Suprapubic skin (tissue), 4 donors: ENCODE data around the gene FSIP1. TPM values are rescaled to one million over a fixed set of nuclear protein-coding genes. Genes with fewer than 3 reads are reported as not detected.
A peak's percentile ranks its signal among the peaks of the same experiment; 100 is the strongest.

Experiments used
- DNase-seq, 2 donors: peaks; one replicate each; pipeline ENCODE4 v3.0.0-alpha.2; 2019; ENCODE audit warnings: low spot score in 2 of 2
- H3K27ac ChIP-seq: fragments of 200-600 bp; sonication (generic); one replicate; pipeline ENCODE4 v1.5.1; 2019
- H3K27me3 ChIP-seq: fragments of 200-600 bp; sonication (generic); one replicate; pipeline ENCODE4 v1.5.1; 2019
- H3K36me3 ChIP-seq: fragments of 200-600 bp; sonication (generic); one replicate; pipeline ENCODE4 v1.5.1; 2019
- H3K4me1 ChIP-seq: fragments of 200-600 bp; sonication (generic); one replicate; pipeline ENCODE4 v1.5.1; 2019
- H3K4me3 ChIP-seq: fragments of 200-600 bp; sonication (generic); one replicate; pipeline ENCODE4 v1.5.1; 2019; ENCODE audit warnings: mild to moderate bottlenecking
- H3K9me3 ChIP-seq: fragments of 200-600 bp; sonication (generic); one replicate; pipeline ENCODE4 v1.5.1; 2019
- EP300 ChIP-seq: sonication (generic); formaldehyde crosslinking; IDR thresholded peaks from one replicate; pipeline ENCODE4 v1.6.1; 2017; ENCODE audit warnings: antibody characterized with exemption
- POLR2A ChIP-seq, 2 donors: fragments of 450-650 bp; IDR thresholded peaks; one replicate each; pipeline ENCODE4 v1.6.1; 2017; ENCODE audit warnings: antibody characterized with exemption in 2 of 2, mild to moderate bottlenecking in 2 of 2, moderate library complexity in 2 of 2
- POLR2AphosphoS5 ChIP-seq, 3 donors: sonication (generic); formaldehyde crosslinking; IDR thresholded peaks; one replicate each; pipeline ENCODE4 v1.6.1; 2017; ENCODE audit warnings: antibody characterized with exemption in 3 of 3
- WGBS: methylation state at CpG from one replicate; pipeline ENCODE4 v1.1.5; 2018; 5-methylcytosine and 5-hydroxymethylcytosine counted together
- total RNA-seq, 4 donors: library from RNA; depleted of rRNA; stranded (reverse); fragments of >200 nt; gene quantifications; one replicate each; pipeline ENCODE4 v1.1.0, GENCODE V29; 2016
- TF ChIP-seq, protein P1 (sequence below), 2 donors: fragments of 200-600 bp in 1 of 2; fragments of 450-650 bp in 1 of 2; sonication (generic) in 1 of 2; IDR thresholded peaks; one replicate each; pipeline ENCODE4 v1.5.1; 2016 to 2019; ENCODE audit warnings: antibody characterized with exemption in 2 of 2, mild to moderate bottlenecking in 1 of 2, moderate library complexity in 1 of 2

FSIP1 gene
- total RNA-seq, 4 donors from 2014 or later = 0.21 to 0.24 TPM; not detected in 2

DNA sequence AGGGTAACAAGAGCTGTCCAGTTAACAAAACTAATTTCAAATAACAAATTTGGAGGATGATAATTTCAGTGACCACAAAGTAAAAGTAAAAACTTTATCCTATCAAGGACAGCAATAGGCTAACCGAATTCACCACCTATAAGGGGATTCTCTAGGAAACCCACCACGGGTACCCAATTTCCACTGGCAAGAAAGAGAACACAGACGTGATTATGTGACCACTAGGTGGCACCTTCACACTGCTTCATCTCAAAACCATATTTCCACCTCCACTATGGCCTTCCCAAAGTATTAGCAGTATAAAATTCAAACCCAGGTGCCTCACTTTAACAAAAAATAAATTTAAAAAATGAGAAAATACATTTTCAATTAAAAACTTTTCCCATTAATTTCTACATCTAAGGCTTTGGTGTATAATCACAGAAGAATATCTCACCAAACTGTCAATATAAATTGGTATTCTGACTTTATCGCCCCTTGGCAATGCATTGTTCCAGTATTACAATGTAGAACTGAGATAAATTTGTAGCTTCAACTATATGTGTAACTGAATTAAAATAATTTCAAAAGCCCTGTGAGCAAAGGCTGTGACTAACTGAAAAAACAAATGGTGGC is 96.5 kb downstream of the FSIP1 start:
- DNase-seq = no peak
- no peak for TF ChIP-seq EP300
- TF ChIP-seq, protein P1, sequence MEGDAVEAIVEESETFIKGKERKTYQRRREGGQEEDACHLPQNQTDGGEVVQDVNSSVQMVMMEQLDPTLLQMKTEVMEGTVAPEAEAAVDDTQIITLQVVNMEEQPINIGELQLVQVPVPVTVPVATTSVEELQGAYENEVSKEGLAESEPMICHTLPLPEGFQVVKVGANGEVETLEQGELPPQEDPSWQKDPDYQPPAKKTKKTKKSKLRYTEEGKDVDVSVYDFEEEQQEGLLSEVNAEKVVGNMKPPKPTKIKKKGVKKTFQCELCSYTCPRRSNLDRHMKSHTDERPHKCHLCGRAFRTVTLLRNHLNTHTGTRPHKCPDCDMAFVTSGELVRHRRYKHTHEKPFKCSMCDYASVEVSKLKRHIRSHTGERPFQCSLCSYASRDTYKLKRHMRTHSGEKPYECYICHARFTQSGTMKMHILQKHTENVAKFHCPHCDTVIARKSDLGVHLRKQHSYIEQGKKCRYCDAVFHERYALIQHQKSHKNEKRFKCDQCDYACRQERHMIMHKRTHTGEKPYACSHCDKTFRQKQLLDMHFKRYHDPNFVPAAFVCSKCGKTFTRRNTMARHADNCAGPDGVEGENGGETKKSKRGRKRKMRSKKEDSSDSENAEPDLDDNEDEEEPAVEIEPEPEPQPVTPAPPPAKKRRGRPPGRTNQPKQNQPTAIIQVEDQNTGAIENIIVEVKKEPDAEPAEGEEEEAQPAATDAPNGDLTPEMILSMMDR (IDR thresholded peaks at IDR 0.05) = peak; percentile 59 to 70
- Histone ChIP-seq H3K36me3 (no peaks in the 10 kb centered on the region), H3K4me1 (no peaks in the 10 kb centered on the region), H3K9me3 (no peaks in the 10 kb centered on the region), H3K27ac (no peak overlapping the region), H3K4me3 (no peak overlapping the region), H3K27me3 (no peaks in the 10 kb centered on the region)
- WGBS = 24% methylated on average over 4 of the region's 4 CpGs

GRCh38 chr15:39685367-39685766 is 97.3 kb downstream of the FSIP1 start:
- H3K36me3 ChIP-seq = no peaks in the 10 kb centered on the region
- no peaks in the 10 kb centered on the region for H3K27me3 ChIP-seq
- TF ChIP-seq EP300 = no peak
- no peaks in the 10 kb centered on the region for H3K9me3 ChIP-seq
- 49% methylated on average over 1 of the region's 1 CpG for WGBS
- no peak for DNase-seq
- no peak overlapping the region for H3K4me3 ChIP-seq
- no peaks in the 10 kb centered on the region for H3K4me1 ChIP-seq
- H3K27ac ChIP-seq = no peak overlapping the region

DNA sequence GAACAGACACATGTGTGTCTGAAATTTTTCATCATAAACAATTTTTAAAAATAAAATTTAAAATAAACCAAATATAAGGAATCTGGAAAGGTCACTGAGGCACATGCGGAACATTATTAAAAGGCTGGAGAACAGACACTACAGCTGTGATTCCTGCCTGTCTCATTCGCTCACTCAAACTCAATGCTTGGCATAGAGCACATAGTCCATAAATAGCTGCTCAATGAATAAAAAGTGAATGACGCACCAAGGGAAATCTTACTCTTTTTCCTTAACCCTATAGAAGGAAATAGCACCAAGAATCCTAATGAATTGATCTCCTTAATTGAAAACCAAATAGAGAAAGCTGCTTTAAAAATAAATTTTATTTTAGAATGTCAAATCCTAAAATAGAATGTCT is 98.4 kb downstream of the FSIP1 start:
- Histone ChIP-seq H3K9me3 (no peaks in the 10 kb centered on the region), H3K27me3 (no peaks in the 10 kb centered on the region), H3K36me3 (no peaks in the 10 kb centered on the region), H3K27ac (no peak overlapping the region), H3K4me3 (no peak overlapping the region), H3K4me1 (no peaks in the 10 kb centered on the region)
- TF ChIP-seq, protein P1 (IDR thresholded peaks at IDR 0.05) = no peak
- no peak for TF ChIP-seq POLR2A (IDR thresholded peaks at IDR 0.05)
- TF ChIP-seq EP300 = no peak
- TF ChIP-seq POLR2AphosphoS5 (IDR thresholded peaks at IDR 0.05) = no peak
- WGBS = 49% methylated on average over 3 of the region's 3 CpGs
- no peak for DNase-seq

DNA sequence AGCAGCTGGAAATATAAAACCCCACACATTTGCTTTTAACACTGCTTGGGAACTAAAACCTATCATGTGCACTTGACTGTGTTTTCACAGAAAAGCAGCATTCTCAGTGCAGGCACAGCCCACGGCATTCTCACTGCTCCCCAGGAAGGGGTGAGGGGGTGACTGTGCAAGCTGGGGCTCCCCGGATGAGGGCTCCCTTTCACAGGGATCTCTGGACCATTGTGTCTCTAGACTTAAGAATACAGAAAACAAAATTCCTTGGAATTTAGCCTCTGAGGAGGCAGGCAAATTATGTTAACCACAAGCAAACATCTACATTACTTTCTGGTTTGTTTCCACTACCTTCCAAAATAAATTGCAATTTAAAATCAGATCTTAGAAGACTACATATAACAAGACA is 100.3 kb downstream of the FSIP1 start:
- H3K4me1 ChIP-seq = no peaks in the 10 kb centered on the region
- no peaks in the 10 kb centered on the region for H3K27me3 ChIP-seq
- WGBS = 65% methylated on average over 2 of the region's 2 CpGs
- no peaks in the 10 kb centered on the region for H3K36me3 ChIP-seq
- no peak for DNase-seq
- TF ChIP-seq POLR2A (IDR thresholded peaks at IDR 0.05) = no peak
- TF ChIP-seq POLR2AphosphoS5 (IDR thresholded peaks at IDR 0.05) = no peak
- TF ChIP-seq, protein P1 (IDR thresholded peaks at IDR 0.05) = no peak
- TF ChIP-seq EP300 = no peak
- no peak overlapping the region for H3K27ac ChIP-seq
- no peak overlapping the region for H3K4me3 ChIP-seq
- H3K9me3 ChIP-seq = no peaks in the 10 kb centered on the region

DNA sequence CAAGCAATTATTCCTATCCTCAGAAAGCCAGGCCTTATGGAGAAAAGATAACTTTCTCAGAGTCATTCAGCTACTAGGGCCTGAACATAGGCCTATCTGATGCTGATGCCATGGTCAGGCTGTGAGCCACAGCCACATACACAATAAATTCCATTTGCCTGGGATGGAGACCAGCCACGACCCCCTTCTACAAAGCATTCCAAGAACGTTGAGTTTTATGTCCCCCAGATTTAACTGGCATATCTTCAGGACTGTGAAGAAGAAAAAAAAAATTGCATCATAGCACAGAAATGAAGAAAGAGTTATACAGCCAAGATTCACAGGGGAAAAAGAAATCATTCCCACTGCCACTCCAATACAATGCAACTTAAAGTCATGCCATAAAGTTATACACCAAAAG is 101.8 kb downstream of the FSIP1 start:
- no peaks in the 10 kb centered on the region for H3K9me3 ChIP-seq
- H3K27ac ChIP-seq = no peak overlapping the region
- no peak overlapping the region for H3K4me3 ChIP-seq
- H3K36me3 ChIP-seq = no peaks in the 10 kb centered on the region
- H3K4me1 ChIP-seq = no peaks in the 10 kb centered on the region
- DNase-seq = no peak
- no peaks in the 10 kb centered on the region for H3K27me3 ChIP-seq
- WGBS = 55% methylated on average over 2 of the region's 2 CpGs
- TF ChIP-seq EP300 (no peak), POLR2A (IDR thresholded peaks at IDR 0.05) (no peak), POLR2AphosphoS5 (IDR thresholded peaks at IDR 0.05) (no peak)
- TF ChIP-seq, protein P1 (IDR thresholded peaks at IDR 0.05) = no peak

GRCh38 chr15:39672666-39673065 is 110.0 kb downstream of the FSIP1 start:
- Histone ChIP-seq H3K27me3 (no peaks in the 10 kb centered on the region), H3K4me3 (no peak overlapping the region), H3K27ac (no peak overlapping the region), H3K9me3 (no peaks in the 10 kb centered on the region), H3K4me1 (no peaks in the 10 kb centered on the region), H3K36me3 (no peaks in the 10 kb centered on the region)
- DNase-seq = no peak
- WGBS = 88% methylated on average over 3 of the region's 3 CpGs
- TF ChIP-seq POLR2A (IDR thresholded peaks at IDR 0.05) (no peak), POLR2AphosphoS5 (IDR thresholded peaks at IDR 0.05) (no peak), EP300 (no peak)
- TF ChIP-seq, protein P1 (IDR thresholded peaks at IDR 0.05) = no peak
